ENCODE measurements around the gene HSD3B2.

The HSD3B2 gene

GRCh38 chr1:119404736-119405135 is 10.2 kb upstream of the HSD3B2 start:
- DNase-seq = no peak

GRCh38 chr1:119409731-119410130 is 5.2 kb upstream of the HSD3B2 start:
- peak; percentile 83 for DNase-seq

GRCh38 chr1:119410961-119411360 is 4.0 kb upstream of the HSD3B2 start:
- DNase-seq = peak; percentile 2

- no peak for DNase-seq
These were observed 1.2 kb downstream of the HSD3B2 start for GRCh38 chr1:119416006-119416640.

- DNase-seq = no peak
These were observed 4.2 kb downstream of the HSD3B2 start for GRCh38 chr1:119419109-119419508.

- DNase-seq = no peak
These were observed 5.7 kb downstream of the HSD3B2 start for GRCh38 chr1:119420638-119421037.

GRCh38 chr1:119422631-119423030 is 7.7 kb downstream of the HSD3B2 start:
- DNase-seq = no peak

- no peak for DNase-seq
These were observed 14.0 kb downstream of the HSD3B2 start for GRCh38 chr1:119428991-119429390.

- no peak for DNase-seq
These were observed 14.7 kb downstream of the HSD3B2 start for GRCh38 chr1:119429687-119430086.

GRCh38 chr1:119430486-119430885 is 15.5 kb downstream of the HSD3B2 start:
- DNase-seq = no peak

- no peak for DNase-seq
These were observed 16.9 kb downstream of the HSD3B2 start for GRCh38 chr1:119431836-119432235.

- no peak for DNase-seq
These were observed 20.1 kb downstream of the HSD3B2 start for GRCh38 chr1:119435052-119435451.

- no peak for DNase-seq
These were observed 23.8 kb downstream of the HSD3B2 start for GRCh38 chr1:119438761-119439160.

GRCh38 chr1:119440721-119441307 is 25.9 kb downstream of the HSD3B2 start:
- no peak for DNase-seq

- no peak for DNase-seq
These were observed 27.8 kb downstream of the HSD3B2 start for GRCh38 chr1:119442756-119443155.

GRCh38 chr1:119446321-119446720 is 31.4 kb downstream of the HSD3B2 start:
- DNase-seq = no peak

GRCh38 chr1:119447344-119448126 is 32.6 kb downstream of the HSD3B2 start:
- no peak for DNase-seq

- no peak for DNase-seq
These were observed 33.2 kb downstream of the HSD3B2 start for GRCh38 chr1:119448127-119448511.

- no peak for DNase-seq
These were observed 35.0 kb downstream of the HSD3B2 start for GRCh38 chr1:119449971-119450370.

GRCh38 chr1:119451158-119451557 is 36.2 kb downstream of the HSD3B2 start:
- DNase-seq = no peak

GRCh38 chr1:119452091-119452490 is 37.1 kb downstream of the HSD3B2 start:
- DNase-seq = no peak

GRCh38 chr1:119453021-119453420 is 38.1 kb downstream of the HSD3B2 start:
- peak; percentile 80 for DNase-seq

- no peak for DNase-seq
These were observed 48.0 kb downstream of the HSD3B2 start for GRCh38 chr1:119462964-119463363.

GRCh38 chr1:119463569-119463968 is 48.6 kb downstream of the HSD3B2 start:
- no peak for DNase-seq

All from fibroblast of upper back skin (primary cell).